Kidney epithelial cell (primary cell): ENCODE measurements around the gene ZNF280A. TPM values are rescaled to one million over a fixed set of nuclear protein-coding genes. Genes with fewer than 3 reads are reported as not detected.

ENCODE experiments used
- DNase-seq: peaks from one replicate; pipeline ENCODE4 v3.0.0-alpha.2; 2010; ENCODE audit warnings: low read depth
- H3K27me3 ChIP-seq: 2 replicates; pipeline ENCODE4 v1.6.0; 2011; ENCODE audit warnings: low read length; ENCODE audit not compliant: control insufficient read depth, insufficient read depth
- H3K36me3 ChIP-seq: 2 replicates; pipeline ENCODE4 v1.5.1; 2011; ENCODE audit warnings: low read length; ENCODE audit not compliant: control insufficient read depth, insufficient read depth
- H3K4me3 ChIP-seq: 2 replicates; pipeline ENCODE4 v1.5.1; 2011; ENCODE audit warnings: low read depth, mild to moderate bottlenecking, control low read depth, low read length
- total RNA-seq: library from RNA; depleted of rRNA; stranded (reverse); fragments of >200 nt; gene quantifications from 2 replicates; pipeline ENCODE4 v1.2.3, GENCODE V29; 2015
- TF ChIP-seq, protein P1 (sequence below): IDR thresholded peaks from 2 replicates; pipeline ENCODE4 v1.5.1; 2011; ENCODE audit warnings: mild to moderate bottlenecking, moderate library complexity, low read length, control low read depth, inconsistent platforms; ENCODE audit not compliant: insufficient read depth, poor library complexity, severe bottlenecking

The ZNF280A gene
- total RNA-seq, 1 donor from 2014 or later, result not detected

DNA sequence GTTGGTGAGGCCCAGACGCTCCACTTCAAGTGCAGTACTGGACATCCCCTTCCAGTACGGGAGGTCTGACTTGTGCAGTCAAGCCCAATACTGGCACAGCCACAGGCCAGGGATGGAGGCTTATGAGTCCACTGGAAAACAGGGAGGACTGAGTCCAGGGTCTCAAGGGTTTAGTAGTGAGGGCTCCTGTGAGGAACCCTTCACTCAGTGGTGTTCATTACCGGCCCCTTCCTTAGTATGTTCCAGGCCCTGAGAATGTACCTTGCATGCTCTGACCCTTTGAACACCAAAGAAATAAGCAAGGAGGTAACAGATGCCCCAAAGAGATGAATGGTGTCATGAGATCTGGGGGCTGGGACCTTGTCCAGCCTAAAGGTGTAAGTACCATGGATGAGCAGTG lies 27.2 kb upstream of the ZNF280A start:
- H3K36me3 ChIP-seq, result no peaks in the 10 kb centered on the region
- TF ChIP-seq, protein P1, sequence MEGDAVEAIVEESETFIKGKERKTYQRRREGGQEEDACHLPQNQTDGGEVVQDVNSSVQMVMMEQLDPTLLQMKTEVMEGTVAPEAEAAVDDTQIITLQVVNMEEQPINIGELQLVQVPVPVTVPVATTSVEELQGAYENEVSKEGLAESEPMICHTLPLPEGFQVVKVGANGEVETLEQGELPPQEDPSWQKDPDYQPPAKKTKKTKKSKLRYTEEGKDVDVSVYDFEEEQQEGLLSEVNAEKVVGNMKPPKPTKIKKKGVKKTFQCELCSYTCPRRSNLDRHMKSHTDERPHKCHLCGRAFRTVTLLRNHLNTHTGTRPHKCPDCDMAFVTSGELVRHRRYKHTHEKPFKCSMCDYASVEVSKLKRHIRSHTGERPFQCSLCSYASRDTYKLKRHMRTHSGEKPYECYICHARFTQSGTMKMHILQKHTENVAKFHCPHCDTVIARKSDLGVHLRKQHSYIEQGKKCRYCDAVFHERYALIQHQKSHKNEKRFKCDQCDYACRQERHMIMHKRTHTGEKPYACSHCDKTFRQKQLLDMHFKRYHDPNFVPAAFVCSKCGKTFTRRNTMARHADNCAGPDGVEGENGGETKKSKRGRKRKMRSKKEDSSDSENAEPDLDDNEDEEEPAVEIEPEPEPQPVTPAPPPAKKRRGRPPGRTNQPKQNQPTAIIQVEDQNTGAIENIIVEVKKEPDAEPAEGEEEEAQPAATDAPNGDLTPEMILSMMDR, result no peak
- no peak for DNase-seq
- peaks cover 3% of the 10 kb centered on the region for H3K27me3 ChIP-seq
- H3K4me3 ChIP-seq, result no peak overlapping the region

DNA sequence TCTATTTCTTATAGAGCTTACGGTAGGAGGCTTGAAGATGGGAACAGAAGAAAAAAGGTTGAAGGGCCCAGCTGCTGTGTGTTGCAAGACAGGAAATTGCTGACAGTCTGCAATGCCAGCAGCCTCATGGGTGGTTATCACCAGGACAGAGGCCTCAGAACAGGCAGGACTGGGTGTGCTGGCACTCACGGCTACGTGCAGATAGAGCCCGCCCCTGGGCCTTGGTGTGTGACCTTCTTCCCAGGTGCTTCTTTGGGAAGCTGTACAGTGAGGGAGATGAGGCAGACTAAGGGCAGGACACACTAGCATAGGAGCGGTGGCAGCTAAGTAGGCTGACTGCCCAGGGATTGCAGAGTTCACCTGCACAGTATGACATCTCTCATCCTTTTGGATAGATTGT lies 26.4 kb upstream of the ZNF280A start:
- Histone ChIP-seq H3K27me3 (peaks cover 3% of the 10 kb centered on the region), H3K36me3 (no peaks in the 10 kb centered on the region), H3K4me3 (no peak overlapping the region)
- DNase-seq, result no peak
- TF ChIP-seq, protein P1, result no peak

DNA sequence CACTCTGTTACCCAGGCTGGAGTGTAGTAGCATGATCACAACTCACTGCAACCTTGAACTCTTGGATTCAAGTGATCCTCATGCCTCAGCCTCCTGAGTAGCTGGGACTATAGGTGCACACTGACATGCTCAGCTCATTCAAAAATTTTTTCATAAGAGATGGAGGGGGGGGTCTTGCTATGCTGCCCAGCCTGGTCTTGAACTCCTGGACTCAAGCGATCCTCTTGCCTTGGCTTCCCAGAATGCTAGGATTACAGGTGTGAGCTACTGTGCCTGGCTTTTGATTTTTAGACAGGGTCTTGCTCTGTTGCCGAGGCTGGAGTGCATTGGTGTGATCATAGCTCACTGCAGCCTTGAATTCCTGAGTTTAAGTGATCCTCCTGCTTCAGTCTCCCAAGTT lies 25.0 kb upstream of the ZNF280A start:
- Histone ChIP-seq H3K27me3 (peaks cover 3% of the 10 kb centered on the region), H3K36me3 (no peaks in the 10 kb centered on the region), H3K4me3 (no peak overlapping the region)
- TF ChIP-seq, protein P1, result no peak
- DNase-seq, result no peak

DNA sequence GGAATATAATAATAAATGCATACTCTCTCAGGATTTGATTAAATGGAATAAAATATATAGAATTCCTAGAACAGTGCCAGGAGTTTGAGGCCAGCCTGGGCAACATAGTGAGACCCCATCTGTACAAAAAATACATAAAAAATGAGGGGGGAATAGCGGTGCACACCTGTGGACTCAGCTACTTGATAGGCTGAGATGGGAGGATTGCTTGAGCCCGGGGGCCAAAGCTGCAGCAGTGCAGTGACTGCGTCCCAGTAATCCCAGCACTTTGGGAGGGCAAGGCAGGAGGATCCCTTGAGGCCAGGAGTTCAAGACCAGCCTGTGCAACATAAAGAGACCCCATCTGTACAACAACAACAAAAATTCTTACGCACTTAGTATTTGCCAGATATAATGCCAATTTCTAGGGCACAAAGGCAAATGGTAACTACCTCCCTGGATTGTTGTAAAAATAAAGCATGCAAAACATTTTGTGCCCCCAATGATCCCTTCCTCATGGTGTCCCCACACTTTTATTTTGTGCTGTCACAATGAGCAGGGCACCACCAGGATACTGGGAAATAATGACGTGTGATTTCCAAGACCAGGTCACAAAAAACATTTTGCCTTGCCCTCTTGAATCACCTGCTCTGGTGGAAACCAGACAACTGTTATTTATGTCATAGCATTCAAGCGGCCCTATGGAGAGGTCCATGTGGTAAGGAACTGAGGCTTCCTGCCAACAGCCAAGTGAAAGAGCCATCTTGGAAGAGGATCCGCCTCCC lies 18.3 kb upstream of the ZNF280A start:
- no peak for DNase-seq

DNA sequence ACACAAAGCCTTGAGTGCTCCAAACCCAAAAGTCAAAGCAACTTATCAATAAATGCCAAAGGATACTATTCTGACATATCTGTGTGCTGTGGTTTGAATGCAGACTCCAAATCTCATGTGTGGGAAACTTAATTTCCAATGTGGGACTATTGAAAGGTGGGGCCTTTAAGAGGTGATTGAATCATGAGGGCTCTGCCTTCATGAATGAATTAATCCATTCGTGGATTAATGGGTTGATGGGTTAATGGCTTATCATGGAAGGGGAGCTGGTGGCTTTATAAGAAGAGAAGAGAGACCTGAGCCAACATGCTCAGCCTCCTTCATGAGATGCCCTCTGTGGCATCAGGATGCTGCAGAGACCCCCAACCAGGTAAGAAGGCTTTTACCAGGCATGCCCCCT lies 16.8 kb upstream of the ZNF280A start:
- no peaks in the 10 kb centered on the region for H3K36me3 ChIP-seq
- H3K27me3 ChIP-seq, result no peaks in the 10 kb centered on the region
- TF ChIP-seq, protein P1, result no peak
- H3K4me3 ChIP-seq, result no peak overlapping the region
- DNase-seq, result no peak

More for the DNA sequence above, 18.3 kb upstream of the ZNF280A start:
- H3K27me3 ChIP-seq, result no peaks in the 10 kb centered on the region
- H3K36me3 ChIP-seq, result no peaks in the 10 kb centered on the region
- H3K4me3 ChIP-seq, result no peak overlapping the region
- TF ChIP-seq, protein P1, result no peak

DNA sequence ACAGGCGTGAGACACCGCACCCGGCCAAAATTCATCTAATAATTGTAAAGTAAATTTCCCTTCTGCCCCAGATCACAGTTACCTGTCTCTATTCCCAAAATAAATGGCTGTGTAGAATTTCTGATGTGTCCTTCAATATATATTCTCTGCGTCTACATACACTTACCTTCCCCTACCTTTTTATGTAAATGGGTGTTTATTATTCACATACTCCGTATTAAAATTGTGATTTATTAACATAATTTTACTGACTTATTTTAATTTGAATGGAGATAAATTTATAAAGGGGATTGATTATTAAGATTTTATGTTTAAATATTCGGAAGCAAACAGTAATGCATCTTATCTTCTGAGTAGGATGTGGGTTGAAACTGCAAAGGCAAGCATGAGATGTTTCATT lies 16.4 kb upstream of the ZNF280A start:
- Histone ChIP-seq H3K36me3 (no peaks in the 10 kb centered on the region), H3K4me3 (no peak overlapping the region), H3K27me3 (no peaks in the 10 kb centered on the region)
- TF ChIP-seq, protein P1, result no peak
- DNase-seq, result no peak
